GM19467 (cell line): ENCODE data around the gene COL24A1.

Experiments used
- ATAC-seq: cut with Tn5 transposase; IDR thresholded peaks from one replicate; pipeline ENCODE4 v1.9.1; 2021; ENCODE audit warnings: mild to moderate bottlenecking, moderate library complexity; ENCODE audit not compliant: unreplicated experiment

Gene COL24A1

DNA sequence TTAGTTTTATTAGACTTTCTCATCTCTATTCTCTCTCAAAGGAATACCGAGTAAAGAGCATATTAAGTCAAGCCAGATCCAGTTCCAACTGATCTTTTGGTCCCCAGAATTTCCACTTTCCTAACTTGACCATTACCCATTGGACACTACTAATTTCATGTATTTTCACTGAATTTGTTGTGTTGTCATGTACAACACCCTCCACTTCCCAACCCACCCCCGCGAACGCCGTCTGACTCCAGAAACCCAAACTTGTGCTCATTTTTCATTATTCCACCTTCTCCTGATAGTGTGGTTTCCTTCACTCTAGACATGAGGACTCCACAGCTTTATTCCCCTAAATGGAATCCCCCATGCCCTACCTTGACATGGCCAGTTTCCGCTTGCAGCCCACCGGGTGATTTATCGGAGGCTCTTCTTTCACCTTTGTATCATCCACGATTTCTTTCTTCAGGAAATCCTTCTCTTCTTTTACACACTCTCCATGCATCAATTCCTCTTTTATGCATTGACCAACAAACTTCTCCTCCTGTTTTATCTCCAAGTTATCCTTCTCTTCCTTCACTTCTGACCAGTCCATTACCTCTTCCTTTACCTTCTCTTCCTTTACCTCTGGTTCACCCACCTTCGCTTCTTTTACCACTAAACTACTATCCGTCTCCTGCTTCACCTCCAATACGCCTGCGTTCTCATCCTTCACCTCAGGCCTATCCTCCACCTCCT, 449.1 kb downstream of the COL24A1 start:
- ATAC-seq, result no peak

DNA sequence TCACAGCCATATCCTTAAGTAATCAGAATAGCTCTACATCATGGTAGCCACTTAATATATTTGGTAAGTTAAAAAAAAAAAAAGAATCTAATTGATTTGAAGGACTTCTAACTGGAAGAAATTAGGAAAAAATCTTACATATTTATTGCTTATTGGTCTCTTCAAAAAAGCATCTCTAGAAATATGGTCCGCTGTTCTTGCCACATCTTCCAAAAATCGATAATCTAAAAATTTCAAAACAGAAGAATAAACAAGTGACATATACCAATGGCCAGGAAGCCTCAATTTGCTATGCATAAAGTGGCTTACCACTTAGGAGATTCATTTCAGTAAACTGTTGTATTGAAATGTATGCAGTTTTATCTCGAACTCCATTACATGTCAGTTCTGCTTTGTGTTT, 450.6 kb downstream of the COL24A1 start:
- no peak for ATAC-seq

GRCh38 chr1:85700422-85700821, 456.1 kb downstream of the COL24A1 start:
- no peak for ATAC-seq

- no peak for ATAC-seq
Measured at GRCh38 chr1:85697895-85698294, 458.7 kb downstream of the COL24A1 start.

GRCh38 chr1:85692730-85693314, 463.8 kb downstream of the COL24A1 start:
- ATAC-seq, result no peak

- no peak for ATAC-seq
Measured at GRCh38 chr1:85689775-85690404, 466.7 kb downstream of the COL24A1 start.

GRCh38 chr1:85683292-85684025, 473.1 kb downstream of the COL24A1 start:
- ATAC-seq, result no peak

- no peak for ATAC-seq
Measured at GRCh38 chr1:85681087-85681486, 475.5 kb downstream of the COL24A1 start.
